ENCODE data around the gene NFE2L2. TPM values are rescaled to one million over a fixed set of nuclear protein-coding genes. Genes with fewer than 3 reads are reported as not detected.

NFE2L2 gene
- total and polyA plus RNA-seq, 9 of the 15 experiments (the other 6 are each of a cell fraction or from before 2014, with no cell fraction given): 29.3 to 120 (median 59.3) TPM

GRCh38 chr2:177217247-177217843 is 47.2 kb downstream of the NFE2L2 start (continued):
- TF ChIP-seq AFF1 (IDR thresholded peaks at IDR 0.05; ENCODE audit: low read depth in 1 of 2, partially characterized antibody in 2 of 2) (no peak), CTBP1 (IDR thresholded peaks at IDR 0.05; ENCODE audit: borderline replicate concordance) (no peak), POLR2B (IDR thresholded peaks at IDR 0.05; ENCODE audit: low read depth, partially characterized antibody) (peak; percentile 35), ATF1 (CRISPR knock-in tag; IDR thresholded peaks at IDR 0.05) (no peak), ATF1 (tag; IDR thresholded peaks at IDR 0.05) (no peak), ZNF384 (IDR thresholded peaks at IDR 0.05; ENCODE audit: low read depth, low read length) (no peak), EGR1 (conservative IDR thresholded peaks at IDR 0.05) (no peak), POLR3A (IDR thresholded peaks at IDR 0.05; ENCODE audit: borderline replicate concordance, extremely low read depth, insufficient read depth, insufficient read length) (no peak), FOXA3 (CRISPR knock-in tag; conservative IDR thresholded peaks at IDR 0.05 in 1 of 2, IDR thresholded peaks at IDR 0.05 in 1 of 2) (no peak), ZNF445 (CRISPR knock-in tag; IDR thresholded peaks at IDR 0.05; ENCODE audit: low read depth) (no peak), SAP30 (IDR thresholded peaks at IDR 0.05; ENCODE audit: borderline replicate concordance, insufficient read depth, low read depth, low read length, poor library complexity, severe bottlenecking) (no peak), ZBTB9 (CRISPR knock-in tag; IDR thresholded peaks at IDR 0.05) (no peak; the same call in 1 of the 2 replicates), ZNF316 (IDR thresholded peaks at IDR 0.05) (no peak), ATF6 (CRISPR knock-in tag; IDR thresholded peaks at IDR 0.05) (no peak), MED1 (CRISPR knock-in tag; IDR thresholded peaks at IDR 0.05; ENCODE audit: borderline replicate concordance) (no peak), ZC3H8 (IDR thresholded peaks at IDR 0.05) (no peak), HDGF (IDR thresholded peaks at IDR 0.05) (no peak), MLLT1 (IDR thresholded peaks at IDR 0.05) (no peak), PHF20 (IDR thresholded peaks at IDR 0.05; ENCODE audit: partially characterized antibody) (no peak), POLR2A (conservative IDR thresholded peaks at IDR 0.05) (peak; percentile 52; the same call in 1 of the 2 replicates), HIVEP1 (CRISPR knock-in tag; IDR thresholded peaks at IDR 0.05) (no peak), DDX20 (tag; IDR thresholded peaks at IDR 0.05; ENCODE audit: low read depth) (no peak)

Data from K562 (cell line).